Parathyroid adenoma (tissue), 2 donors: ENCODE data around the gene ZNF25.
"Not testable (repeated sequence)": the region's sequence is repeated elsewhere in the genome, so short reads cannot be mapped to it uniquely, and the experiment has no call there.

ENCODE experiments used
- H2AFZ ChIP-seq: fragments of 300-600 bp; sonication (generic); one replicate; pipeline ENCODE4 v1.7.0; 2017; ENCODE audit warnings: antibody characterized with exemption, mild to moderate bottlenecking
- H3K27ac ChIP-seq: fragments of 300-600 bp; sonication (generic); one replicate; pipeline ENCODE4 v1.7.0; 2017
- H3K27me3 ChIP-seq: fragments of 300-600 bp; sonication (generic); one replicate; pipeline ENCODE4 v1.7.0; 2017; ENCODE audit warnings: low read length; ENCODE audit not compliant: control insufficient read depth, insufficient read depth
- H3K36me3 ChIP-seq: fragments of 300-600 bp; sonication (generic); one replicate; pipeline ENCODE4 v1.7.0; 2017; ENCODE audit warnings: low read length; ENCODE audit not compliant: control insufficient read depth, insufficient read depth
- H3K4me1 ChIP-seq: fragments of 300-600 bp; sonication (generic); one replicate; pipeline ENCODE4 v1.7.0; 2017; ENCODE audit warnings: control low read depth
- H3K4me2 ChIP-seq: fragments of 300-600 bp; sonication (generic); one replicate; pipeline ENCODE4 v1.7.0; 2017; ENCODE audit warnings: low read length
- H3K4me3 ChIP-seq: fragments of 300-600 bp; sonication (generic); one replicate; pipeline ENCODE4 v1.7.0; 2017; ENCODE audit warnings: low read depth, low read length
- H3K79me2 ChIP-seq: fragments of 300-600 bp; sonication (generic); one replicate; pipeline ENCODE4 v1.7.0; 2017; ENCODE audit warnings: control low read depth
- H3K9ac ChIP-seq: fragments of 300-600 bp; sonication (generic); one replicate; pipeline ENCODE4 v1.7.0; 2017; ENCODE audit warnings: mild to moderate bottlenecking
- H3K9me3 ChIP-seq: fragments of 300-600 bp; sonication (generic); one replicate; pipeline ENCODE4 v1.7.0; 2017; ENCODE audit warnings: low read length; ENCODE audit not compliant: control insufficient read depth
- TF ChIP-seq, protein P1 (sequence below): fragments of 300-600 bp; sonication (generic); IDR thresholded peaks from one replicate; pipeline ENCODE4 v1.7.0; 2017; ENCODE audit warnings: antibody characterized with exemption, mild to moderate bottlenecking
- donor health status: primary hyperparathyroidism.

ZNF25 gene

DNA sequence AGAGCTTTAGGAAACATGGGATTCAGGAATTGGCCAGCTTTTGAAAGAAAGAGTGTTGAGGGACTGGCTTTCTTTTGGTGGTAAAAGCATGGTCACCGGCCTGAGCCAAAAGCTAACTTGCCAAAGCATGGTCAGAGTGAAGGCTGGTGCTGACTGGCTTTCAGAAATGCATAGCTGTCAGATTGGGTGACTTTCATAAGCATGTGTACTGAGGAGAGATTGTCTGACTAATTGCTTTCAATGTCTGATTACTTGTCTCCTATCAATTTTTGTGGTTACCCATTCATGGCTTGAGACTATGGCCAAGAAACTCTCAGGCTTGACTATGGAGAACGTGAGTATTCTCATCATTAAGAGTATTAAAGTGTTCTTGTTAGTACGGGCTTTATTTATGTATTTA lies 28.2 kb downstream of the ZNF25 start:
- Histone ChIP-seq H3K4me3 (no peak overlapping the region), H2AFZ (no peak overlapping the region), H3K4me1 (no peaks in the 10 kb centered on the region), H3K36me3 (peaks cover 2% of the 10 kb centered on the region), H3K4me2 (no peak overlapping the region), H3K9ac (no peak overlapping the region), H3K27me3 (no peaks in the 10 kb centered on the region), H3K9me3 (no peaks in the 10 kb centered on the region), H3K79me2 (no peaks in the 10 kb centered on the region), H3K27ac (no peak overlapping the region)
- TF ChIP-seq, protein P1, sequence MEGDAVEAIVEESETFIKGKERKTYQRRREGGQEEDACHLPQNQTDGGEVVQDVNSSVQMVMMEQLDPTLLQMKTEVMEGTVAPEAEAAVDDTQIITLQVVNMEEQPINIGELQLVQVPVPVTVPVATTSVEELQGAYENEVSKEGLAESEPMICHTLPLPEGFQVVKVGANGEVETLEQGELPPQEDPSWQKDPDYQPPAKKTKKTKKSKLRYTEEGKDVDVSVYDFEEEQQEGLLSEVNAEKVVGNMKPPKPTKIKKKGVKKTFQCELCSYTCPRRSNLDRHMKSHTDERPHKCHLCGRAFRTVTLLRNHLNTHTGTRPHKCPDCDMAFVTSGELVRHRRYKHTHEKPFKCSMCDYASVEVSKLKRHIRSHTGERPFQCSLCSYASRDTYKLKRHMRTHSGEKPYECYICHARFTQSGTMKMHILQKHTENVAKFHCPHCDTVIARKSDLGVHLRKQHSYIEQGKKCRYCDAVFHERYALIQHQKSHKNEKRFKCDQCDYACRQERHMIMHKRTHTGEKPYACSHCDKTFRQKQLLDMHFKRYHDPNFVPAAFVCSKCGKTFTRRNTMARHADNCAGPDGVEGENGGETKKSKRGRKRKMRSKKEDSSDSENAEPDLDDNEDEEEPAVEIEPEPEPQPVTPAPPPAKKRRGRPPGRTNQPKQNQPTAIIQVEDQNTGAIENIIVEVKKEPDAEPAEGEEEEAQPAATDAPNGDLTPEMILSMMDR: no peak

DNA sequence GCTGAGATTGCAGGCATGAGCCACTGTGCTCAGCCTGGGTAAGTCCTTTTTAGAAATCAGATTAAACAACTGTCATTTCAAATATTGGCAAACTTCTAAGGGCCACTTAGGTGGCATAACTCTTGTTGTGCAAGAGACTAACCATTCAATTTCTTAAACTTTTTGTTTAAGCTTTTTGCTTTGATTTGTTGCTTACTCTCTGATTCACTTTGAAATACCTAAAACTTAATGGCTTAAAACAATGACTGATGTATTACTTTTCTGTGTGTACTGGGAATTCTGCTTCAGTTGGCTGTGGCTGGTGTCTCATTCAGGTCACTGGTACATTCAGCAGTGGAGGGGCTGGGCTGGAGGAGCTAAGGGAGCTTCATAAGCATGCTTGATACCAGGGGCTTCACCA lies 28.9 kb downstream of the ZNF25 start:
- no peak overlapping the region for H3K27ac ChIP-seq
- no peaks in the 10 kb centered on the region for H3K4me1 ChIP-seq
- peaks cover under 1% of the 10 kb centered on the region for H3K36me3 ChIP-seq
- H3K4me3 ChIP-seq: no peak overlapping the region
- no peaks in the 10 kb centered on the region for H3K27me3 ChIP-seq
- H2AFZ ChIP-seq: no peak overlapping the region
- TF ChIP-seq, protein P1: no peak
- H3K79me2 ChIP-seq: no peaks in the 10 kb centered on the region
- no peaks in the 10 kb centered on the region for H3K9me3 ChIP-seq
- no peak overlapping the region for H3K9ac ChIP-seq
- no peak overlapping the region for H3K4me2 ChIP-seq

DNA sequence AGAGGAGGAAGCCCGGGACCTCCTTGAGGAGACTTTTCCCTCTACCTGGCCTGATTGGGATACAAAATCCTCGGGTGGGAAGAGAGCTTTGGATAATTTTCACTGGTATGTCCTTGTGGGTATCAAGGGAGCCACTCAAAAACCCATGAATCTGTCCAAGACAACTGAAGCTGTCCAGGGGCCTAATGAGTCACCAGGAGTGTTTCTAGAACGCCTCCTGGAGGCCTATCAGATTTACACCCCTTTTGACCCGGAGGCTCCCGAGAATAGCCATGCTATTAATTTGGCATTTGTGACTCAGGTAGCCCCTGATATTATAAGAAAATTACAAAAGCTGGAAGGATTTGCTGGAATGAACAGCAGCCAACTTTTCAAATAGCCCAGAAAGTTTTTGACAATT lies 38.6 kb downstream of the ZNF25 start:
- H3K27ac ChIP-seq: no peak overlapping the region
- no peak overlapping the region for H3K9ac ChIP-seq
- TF ChIP-seq, protein P1: no peak
- no peaks in the 10 kb centered on the region for H3K9me3 ChIP-seq
- H3K79me2 ChIP-seq: no peaks in the 10 kb centered on the region
- H3K4me3 ChIP-seq: no peak overlapping the region
- no peaks in the 10 kb centered on the region for H3K36me3 ChIP-seq
- no peak overlapping the region for H2AFZ ChIP-seq
- H3K27me3 ChIP-seq: no peaks in the 10 kb centered on the region
- H3K4me1 ChIP-seq: no peaks in the 10 kb centered on the region
- H3K4me2 ChIP-seq: no peak overlapping the region

DNA sequence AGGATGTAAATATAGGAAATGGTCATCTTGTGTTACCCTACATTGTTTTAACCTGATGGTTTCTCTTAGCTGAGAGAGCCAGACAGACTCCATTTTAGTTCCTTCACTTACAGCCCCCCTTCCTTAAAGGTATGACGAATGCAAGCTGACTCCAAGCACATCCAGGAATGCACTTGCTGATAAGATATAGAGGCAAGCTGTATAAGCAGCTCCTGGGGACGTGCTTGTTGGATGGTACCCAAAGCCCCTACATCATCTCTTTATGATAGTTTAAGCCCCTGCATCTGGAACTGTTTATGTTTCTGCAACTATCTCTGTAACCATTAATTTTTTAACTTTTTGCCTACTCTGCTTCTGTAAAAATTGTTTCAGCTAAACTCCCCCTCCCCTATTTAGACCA lies 41.7 kb downstream of the ZNF25 start:
- no peak overlapping the region for H3K4me2 ChIP-seq
- no peaks in the 10 kb centered on the region for H3K36me3 ChIP-seq
- no peaks in the 10 kb centered on the region for H3K9me3 ChIP-seq
- no peak overlapping the region for H3K4me3 ChIP-seq
- no peaks in the 10 kb centered on the region for H3K27me3 ChIP-seq
- no peak overlapping the region for H3K9ac ChIP-seq
- TF ChIP-seq, protein P1: no peak
- H2AFZ ChIP-seq: no peak overlapping the region
- H3K27ac ChIP-seq: no peak overlapping the region
- H3K79me2 ChIP-seq: no peaks in the 10 kb centered on the region
- H3K4me1 ChIP-seq: no peaks in the 10 kb centered on the region

DNA sequence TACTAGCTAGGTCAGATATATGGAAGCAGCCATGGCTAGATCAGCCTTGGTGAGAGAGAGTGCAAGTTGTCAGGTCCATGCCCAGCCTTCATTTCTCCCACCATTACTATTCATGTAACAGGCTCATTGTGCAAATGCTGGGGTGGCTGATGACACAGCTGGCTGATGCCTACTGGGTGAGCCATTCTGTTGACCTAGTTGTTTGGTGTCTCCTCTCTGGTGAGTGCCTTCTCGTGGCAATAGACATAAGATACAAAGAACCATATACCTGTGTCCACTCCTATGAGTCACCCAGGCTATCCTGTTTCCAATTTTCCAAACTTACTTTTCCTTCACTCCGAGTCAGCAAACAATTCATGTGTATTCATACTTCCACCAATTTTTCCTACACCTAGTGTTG lies 46.0 kb downstream of the ZNF25 start:
- H2AFZ ChIP-seq: no peak overlapping the region
- no peak overlapping the region for H3K27ac ChIP-seq
- no peak overlapping the region for H3K4me3 ChIP-seq
- no peaks in the 10 kb centered on the region for H3K36me3 ChIP-seq
- H3K4me1 ChIP-seq: no peaks in the 10 kb centered on the region
- no peak overlapping the region for H3K9ac ChIP-seq
- no peaks in the 10 kb centered on the region for H3K79me2 ChIP-seq
- H3K27me3 ChIP-seq: no peaks in the 10 kb centered on the region
- no peak overlapping the region for H3K4me2 ChIP-seq
- TF ChIP-seq, protein P1: no peak
- H3K9me3 ChIP-seq: no peaks in the 10 kb centered on the region

DNA sequence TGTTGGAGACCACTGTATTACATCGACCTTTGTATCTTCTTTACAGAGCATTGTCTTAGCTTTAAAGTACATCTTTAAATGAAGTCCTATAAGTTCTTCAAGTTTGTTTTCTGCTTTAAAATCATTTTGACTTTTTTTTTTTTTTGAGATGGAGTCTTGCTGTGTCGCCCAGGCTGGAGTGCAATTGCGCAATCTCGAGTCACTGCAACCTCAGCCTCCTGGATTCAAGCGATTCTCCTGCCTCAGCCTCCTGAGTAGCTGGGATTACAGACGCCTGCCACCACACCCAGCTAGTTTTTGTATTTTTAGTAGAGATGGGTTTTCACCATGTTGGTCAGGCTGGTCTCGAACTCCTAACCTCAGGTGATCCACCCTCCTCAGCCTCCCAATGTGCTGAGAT lies 68.3 kb downstream of the ZNF25 start:
- H3K9me3 ChIP-seq, H3K4me1 ChIP-seq, H3K4me2 ChIP-seq, H3K4me3 ChIP-seq, H3K79me2 ChIP-seq, H3K27me3 ChIP-seq, H3K27ac ChIP-seq, H2AFZ ChIP-seq, H3K9ac ChIP-seq, H3K36me3 ChIP-seq: not testable (repeated sequence)
